ENCODE measurements around the gene USP20. TPM values are rescaled to one million over a fixed set of nuclear protein-coding genes. Genes with fewer than 3 reads are reported as not detected.
"Not testable (repeated sequence)": the region's sequence is repeated elsewhere in the genome, so short reads cannot be mapped to it uniquely, and the experiment has no call there.

USP20 gene
- polyA plus RNA-seq, 3 donors from 2014 or later = 21.6 to 51.8 (median 25.1) TPM

GRCh38 chr9:129886226-129887174 lies 51.2 kb downstream of the USP20 start:
- H3K27me3 Mint-ChIP-seq (ENCODE audit: low read depth in 3 of 3) = peaks cover 44 to 66% (median 53%) of the 10 kb centered on the region in 3 donors
- H3K36me3 Mint-ChIP-seq = peaks cover 0 to 4% (median 3%) of the 10 kb centered on the region in 3 donors
- DNase-seq = peak; percentile 68 to 76 (median 69)
- H3K4me1 Mint-ChIP-seq = peaks cover 84 to 87% of the 10 kb centered on the region in 2 donors
- H3K4me3 Mint-ChIP-seq = peak overlapping the region; percentile 84 to 94 (median 91)
- peak overlapping the region; percentile 99 to 100 (median 100) for H3K27ac Mint-ChIP-seq
- H3K9me3 Mint-ChIP-seq = peaks cover 0 to 1% (median 0%) of the 10 kb centered on the region in 6 donors

DNA sequence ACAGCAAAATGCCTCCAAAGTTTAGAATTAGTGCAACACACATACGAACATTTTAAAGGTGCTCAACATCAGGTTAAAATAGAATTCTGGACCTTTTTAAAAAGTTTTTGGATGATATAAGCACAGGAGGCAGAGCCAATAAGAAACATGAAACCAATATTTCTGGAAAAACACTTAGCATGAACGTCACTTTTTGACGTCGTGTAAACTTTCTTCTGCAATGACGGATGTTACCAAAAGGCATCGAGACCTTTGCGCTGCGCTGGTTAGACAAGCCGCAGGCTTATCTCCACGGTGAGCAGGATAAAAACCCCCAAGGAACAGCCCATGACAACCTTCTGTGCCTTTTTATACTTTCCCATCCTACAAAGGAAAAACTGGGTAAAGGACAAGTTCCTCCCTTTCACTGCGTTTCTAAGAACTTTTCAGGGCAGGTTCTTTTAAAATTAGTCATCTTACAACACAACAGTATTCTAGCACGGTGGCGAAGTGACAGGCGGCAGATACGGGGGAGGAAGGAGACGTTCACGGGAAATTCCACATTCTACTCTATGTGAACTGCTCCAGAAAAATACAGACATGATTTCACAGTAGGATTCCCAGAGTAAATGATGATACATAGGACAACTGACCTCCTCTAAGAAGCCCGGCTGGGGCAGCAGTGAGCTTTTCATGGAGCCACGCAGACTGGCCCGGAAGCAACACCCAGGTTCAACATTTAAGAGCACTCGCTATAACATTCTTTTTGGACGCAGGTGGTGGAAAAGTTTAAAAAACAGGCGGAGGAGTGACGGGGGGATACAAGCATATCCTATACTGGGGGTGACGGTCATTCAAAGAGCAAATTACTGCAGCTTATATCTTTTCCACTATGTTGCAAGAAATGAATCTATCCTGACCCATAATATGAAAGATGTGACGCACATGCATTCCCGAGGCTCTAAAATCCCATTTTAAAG lies 52.4 kb downstream of the USP20 start:
- H3K27ac Mint-ChIP-seq = peak overlapping the region; percentile 99 to 100 (median 100)
- peaks cover 0 to 3% (median 0%) of the 10 kb centered on the region in 3 donors for H3K36me3 Mint-ChIP-seq
- peaks cover 44 to 75% (median 58%) of the 10 kb centered on the region in 3 donors for H3K27me3 Mint-ChIP-seq (ENCODE audit: low read depth in 3 of 3)
- peaks cover 0 to 1% (median 0%) of the 10 kb centered on the region in 6 donors for H3K9me3 Mint-ChIP-seq
- DNase-seq = peak; percentile 71 to 78 (median 73)
- peaks cover 92 to 95% of the 10 kb centered on the region in 2 donors for H3K4me1 Mint-ChIP-seq
- H3K4me3 Mint-ChIP-seq = peak overlapping the region; percentile 84 to 94 (median 91)

- Mint-ChIP-seq H3K27ac (peak overlapping the region; percentile 99 to 100 (median 100)), H3K4me3 (peak overlapping the region; percentile 84 to 94 (median 91)), H3K36me3 (peaks cover 3% of the 10 kb centered on the region in 3 donors), H3K4me1 (peaks cover 97 to 98% of the 10 kb centered on the region in 2 donors), H3K27me3 (ENCODE audit: low read depth in 3 of 3) (peaks cover 43 to 75% (median 62%) of the 10 kb centered on the region in 3 donors), H3K9me3 (peaks cover 0 to 1% (median 0%) of the 10 kb centered on the region in 6 donors)
- peak; percentile 98 to 99 (median 98) for DNase-seq
These were observed 53.2 kb downstream of the USP20 start for GRCh38 chr9:129888293-129889121.

DNA sequence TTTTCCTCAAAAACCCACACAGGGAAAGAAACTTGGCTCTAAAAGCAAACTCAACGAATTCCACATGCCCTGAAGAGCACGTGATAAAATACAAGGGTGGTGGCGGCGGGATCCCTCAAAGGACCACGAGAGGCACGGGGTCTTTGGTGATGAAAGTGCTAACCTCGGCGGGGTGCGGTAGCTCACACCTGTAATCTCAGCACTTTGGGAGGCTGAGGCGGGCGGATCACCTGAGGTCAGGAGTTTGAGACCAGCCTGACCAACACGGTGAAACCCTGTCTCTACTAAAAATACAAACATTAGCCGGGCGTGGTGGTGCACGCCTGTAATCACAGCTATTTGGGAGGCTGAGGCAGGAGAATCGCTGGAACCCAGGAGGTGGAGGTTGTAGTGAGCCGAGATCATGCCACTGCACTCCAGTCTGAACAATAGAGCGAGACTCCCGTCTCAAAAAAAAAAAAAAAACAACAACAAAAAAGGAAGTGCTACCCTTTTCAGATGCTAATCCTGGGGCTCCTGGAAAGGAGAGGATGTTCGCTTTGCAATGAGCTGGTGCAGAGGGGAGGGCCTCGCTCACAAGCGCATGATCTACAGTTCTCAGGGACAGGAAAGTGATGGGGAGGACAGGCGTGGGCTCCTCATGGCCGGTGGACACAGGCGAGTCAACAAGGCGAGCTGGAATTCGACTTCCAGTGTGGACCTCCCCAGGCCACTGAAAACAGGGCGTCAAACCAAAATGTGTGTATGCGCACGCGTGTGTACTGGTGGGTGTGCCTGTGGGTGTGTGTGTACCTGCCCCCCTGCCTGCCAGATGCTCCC lies 54.1 kb downstream of the USP20 start:
- DNase-seq = peak; percentile 75 to 80 (median 79)
- Mint-ChIP-seq H3K27me3 (ENCODE audit: low read depth in 3 of 3) (peaks cover 42 to 71% (median 65%) of the 10 kb centered on the region in 3 donors), H3K4me1 (peaks cover 95 to 96% of the 10 kb centered on the region in 2 donors), H3K27ac (peak overlapping the region; percentile 99 to 100 (median 100)), H3K9me3 (peaks cover 0 to 1% (median 0%) of the 10 kb centered on the region in 6 donors), H3K36me3 (peaks cover 3% of the 10 kb centered on the region in 3 donors), H3K4me3 (peak overlapping the region; percentile 84 to 94 (median 91))

GRCh38 chr9:129889941-129890717 lies 54.9 kb downstream of the USP20 start:
- peak overlapping the region; percentile 84 to 94 (median 91) for H3K4me3 Mint-ChIP-seq
- H3K27ac Mint-ChIP-seq = peak overlapping the region; percentile 99 to 100 (median 100)
- peaks cover 3 to 6% (median 5%) of the 10 kb centered on the region in 3 donors for H3K36me3 Mint-ChIP-seq
- H3K4me1 Mint-ChIP-seq = peaks cover 95 to 96% of the 10 kb centered on the region in 2 donors
- peak; percentile 64 to 67 (median 66) for DNase-seq
- H3K9me3 Mint-ChIP-seq = peaks cover 0 to 1% (median 0%) of the 10 kb centered on the region in 6 donors
- peaks cover 37 to 68% (median 57%) of the 10 kb centered on the region in 3 donors for H3K27me3 Mint-ChIP-seq (ENCODE audit: low read depth in 3 of 3)

DNA sequence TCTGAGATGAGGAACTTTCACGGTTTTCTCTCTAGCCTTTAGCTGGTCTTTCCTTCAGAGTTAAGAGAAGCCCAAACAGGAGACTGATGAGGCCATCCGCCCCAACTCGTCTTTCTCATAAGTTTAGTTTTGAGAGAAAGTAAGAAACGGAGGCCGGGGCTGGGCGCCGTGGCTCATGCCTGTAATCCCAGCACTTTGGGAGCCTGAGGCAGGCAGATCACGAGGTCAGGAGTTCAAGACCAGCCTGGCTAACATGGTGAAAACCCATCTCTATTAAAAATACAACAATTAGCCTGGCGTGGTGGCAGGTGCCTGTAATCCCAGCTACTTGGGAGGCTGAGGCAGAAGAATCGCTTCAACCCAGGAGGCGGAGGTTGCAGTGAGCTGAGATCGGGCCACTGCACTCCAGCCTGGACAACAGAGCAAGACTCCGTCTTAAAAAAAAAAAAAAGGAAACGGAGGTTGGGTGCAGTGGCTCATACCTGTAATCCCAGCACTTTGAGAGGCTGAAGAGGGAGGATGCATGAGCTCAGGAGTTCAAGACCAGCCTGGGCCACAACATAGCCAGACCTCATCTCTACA lies 55.6 kb downstream of the USP20 start:
- Mint-ChIP-seq H3K4me3 (peak overlapping the region; percentile 84 to 94 (median 91)), H3K27me3 (ENCODE audit: low read depth in 3 of 3) (peaks cover 36 to 63% (median 52%) of the 10 kb centered on the region in 3 donors), H3K4me1 (peaks cover 95% of the 10 kb centered on the region in 2 donors), H3K27ac (peak overlapping the region; percentile 99 to 100 (median 100))
- H3K36me3 Mint-ChIP-seq, DNase-seq, H3K9me3 Mint-ChIP-seq: not testable (repeated sequence)

DNA sequence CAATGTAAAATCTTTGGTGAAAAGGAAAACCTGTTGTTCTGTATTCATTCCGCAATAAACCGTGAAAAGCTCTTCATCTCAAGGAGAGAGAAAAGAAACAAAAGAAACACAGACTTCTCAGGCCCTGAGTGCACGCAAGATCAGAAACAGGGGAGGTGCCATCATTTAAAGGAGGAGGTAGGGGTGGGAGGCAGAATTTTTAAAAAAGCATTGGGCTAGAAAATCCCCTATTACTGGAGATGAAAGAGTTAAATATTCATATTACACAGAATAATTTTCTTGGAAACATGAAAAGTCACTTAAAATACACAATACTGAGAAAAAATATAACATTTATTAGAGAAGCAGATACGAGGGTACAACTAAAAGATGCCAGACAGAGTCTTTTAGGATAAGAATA lies 56.3 kb downstream of the USP20 start:
- Mint-ChIP-seq H3K27ac (peak overlapping the region; percentile 99 to 100 (median 100)), H3K27me3 (ENCODE audit: low read depth in 3 of 3) (peaks cover 29 to 60% (median 46%) of the 10 kb centered on the region in 3 donors), H3K4me1 (peaks cover 93 to 95% of the 10 kb centered on the region in 2 donors), H3K36me3 (peaks cover 9 to 13% (median 13%) of the 10 kb centered on the region in 3 donors), H3K4me3 (peak overlapping the region; percentile 58 to 93 (median 86)), H3K9me3 (peaks cover 0 to 1% (median 0%) of the 10 kb centered on the region in 6 donors)
- no peak for DNase-seq

GRCh38 chr9:129894120-129894823 lies 59.0 kb downstream of the USP20 start:
- Mint-ChIP-seq H3K36me3 (peaks cover 22 to 29% (median 28%) of the 10 kb centered on the region in 3 donors), H3K4me1 (peaks cover 74 to 78% of the 10 kb centered on the region in 2 donors)
- no peak for DNase-seq

DNA sequence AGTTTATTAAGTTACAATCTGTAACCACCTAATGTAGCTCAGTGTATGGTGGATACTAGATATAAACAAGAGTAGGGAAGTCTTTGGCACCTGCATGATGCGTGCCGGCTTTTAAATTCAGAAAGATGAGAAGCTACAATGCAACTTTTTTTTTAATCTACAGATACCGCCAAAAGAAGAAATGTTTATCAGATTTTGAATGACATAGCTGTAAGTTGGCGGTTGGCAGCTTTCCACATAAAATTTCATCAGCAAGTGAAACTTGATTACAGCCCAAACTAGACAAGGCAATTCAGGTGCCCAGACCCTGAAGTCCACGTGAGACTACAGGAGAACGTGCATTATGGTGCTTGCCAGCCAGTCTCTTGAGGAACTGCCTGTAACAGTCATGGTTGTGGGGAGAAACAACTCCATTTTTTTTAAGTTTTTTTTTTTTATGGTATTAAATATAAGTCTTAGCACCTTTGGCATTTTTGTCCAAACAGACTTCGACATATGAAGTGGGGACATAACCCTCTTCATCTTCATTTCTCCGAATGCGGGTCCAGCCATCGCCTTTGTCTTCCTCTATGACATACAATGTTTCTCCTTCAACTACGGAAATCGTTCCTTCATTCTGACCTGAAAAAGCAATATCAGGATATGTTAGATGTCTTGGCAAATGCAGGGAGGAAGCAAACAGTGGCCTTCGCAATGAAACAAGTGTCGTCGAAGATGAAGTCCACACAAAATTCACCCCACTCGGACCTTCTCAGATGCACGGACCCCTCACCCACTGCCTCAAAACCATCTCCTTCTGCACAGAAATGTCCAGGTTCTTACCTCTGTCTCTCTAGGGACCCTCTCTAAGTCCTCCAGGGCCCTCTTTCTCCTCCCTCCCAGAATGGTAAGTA lies 60.4 kb downstream of the USP20 start:
- Mint-ChIP-seq H3K4me3 (peak overlapping the region in 2 of 5 donors; percentile 9 to 37), H3K27me3 (ENCODE audit: low read depth in 3 of 3) (peaks cover 1 to 27% (median 20%) of the 10 kb centered on the region in 3 donors), H3K27ac (peak overlapping the region; percentile 77 to 94 (median 90)), H3K9me3 (no peaks in the 10 kb centered on the region), H3K36me3 (peaks cover 25 to 39% (median 31%) of the 10 kb centered on the region in 3 donors), H3K4me1 (peaks cover 61 to 64% of the 10 kb centered on the region in 2 donors)
- no peak for DNase-seq

More at GRCh38 chr9:129894120-129894823, 59.0 kb downstream of the USP20 start:
- peak overlapping the region; percentile 77 to 94 (median 90) for H3K27ac Mint-ChIP-seq
- H3K4me3 Mint-ChIP-seq = peak overlapping the region in 4 of 5 donors; percentile 3 to 44 (median 14)
- no peaks in the 10 kb centered on the region for H3K9me3 Mint-ChIP-seq
- peaks cover 5 to 39% (median 25%) of the 10 kb centered on the region in 3 donors for H3K27me3 Mint-ChIP-seq (ENCODE audit: low read depth in 3 of 3)
